Panc1 (cell line): Measurements from ENCODE around the gene SBNO2. TPM values are rescaled to one million over a fixed set of nuclear protein-coding genes. Genes with fewer than 3 reads are reported as not detected.
A peak's percentile ranks its signal among the peaks of the same experiment; 100 is the strongest.

Experiments used
- ATAC-seq: fragments of 200-7000 bp; cut with Tn5 transposase; 2 replicates; pipeline ENCODE4 v1.9.1; 2020; ENCODE audit warnings: mild to moderate bottlenecking, moderate library complexity
- BruUV-seq: library from RNA; stranded (reverse); fragments of 400-500 nt; replicated peaks from 2 replicates; lab custom pipeline; 2021; lab: Mats Ljungman, UMichigan
- CTCF ChIA-PET: fragments of 300-600 bp; sonication (Branson Sonifier 250); formaldehyde crosslinking; loops from one replicate; lab custom pipeline; 2022; ENCODE audit warnings: antibody characterized with exemption; lab: Charles Lee
- POLR2A ChIA-PET: fragments of 300-600 bp; sonication (Branson Sonifier 250); formaldehyde crosslinking; loops from one replicate; lab custom pipeline; 2022; ENCODE audit warnings: antibody characterized with exemption; lab: Charles Lee
- DNase-seq: peaks from one replicate; pipeline ENCODE4 v3.0.0-alpha.2; 2010; ENCODE audit warnings: low read depth, low spot score
- H3K27ac ChIP-seq: 2 replicates; pipeline ENCODE4 v1.5.1; 2011; ENCODE audit warnings: mild to moderate bottlenecking, low read length, inconsistent platforms
- H3K27me3 ChIP-seq: fragments of 200-500 bp; sonication (Bioruptor generic); 2 replicates; pipeline ENCODE4 v1.6.0; 2014; ENCODE audit warnings: low read length, inconsistent platforms; ENCODE audit not compliant: control insufficient read depth, insufficient read depth
- H3K36me3 ChIP-seq: fragments of 200-500 bp; sonication (Bioruptor generic); 2 replicates; pipeline ENCODE4 v1.5.1; 2014; ENCODE audit warnings: inconsistent platforms, mild to moderate bottlenecking, low read length, moderate library complexity; ENCODE audit not compliant: control insufficient read depth, insufficient read depth
- H3K4me1 ChIP-seq: 2 replicates; pipeline ENCODE4 v1.5.1; 2011; ENCODE audit warnings: inconsistent platforms, mild to moderate bottlenecking, low read length, moderate library complexity; ENCODE audit not compliant: control insufficient read depth, insufficient read depth
- H3K4me3 ChIP-seq, 2 experiments: 2 replicates each; pipeline ENCODE4 v1.5.1; 2011 to 2012; ENCODE audit warnings: low read depth in 2 of 2, low read length in 2 of 2, mild to moderate bottlenecking in 2 of 2, inconsistent platforms in 1 of 2, moderate library complexity in 1 of 2
- H3K9me3 ChIP-seq: fragments of 200-500 bp; sonication (Bioruptor generic); 2 replicates; pipeline ENCODE4 v1.5.1; 2014; ENCODE audit warnings: low read depth, mild to moderate bottlenecking, inconsistent platforms, low read length, moderate library complexity; ENCODE audit not compliant: control insufficient read depth, insufficient read depth
- POLR2AphosphoS5 ChIP-seq: IDR thresholded peaks from 2 replicates; pipeline ENCODE4 v1.6.1; 2012; ENCODE audit warnings: mild to moderate bottlenecking, low read depth, low read length, moderate library complexity
- SIN3A ChIP-seq: IDR thresholded peaks from 2 replicates; pipeline ENCODE4 v1.6.1; 2012; ENCODE audit warnings: low read depth, mild to moderate bottlenecking, low read length, moderate library complexity, borderline replicate concordance; ENCODE audit not compliant: insufficient read depth
- TCF7L2 ChIP-seq: IDR thresholded peaks from 2 replicates; pipeline ENCODE4 v1.6.1; 2011; ENCODE audit warnings: mild to moderate bottlenecking, low read depth, low read length, inconsistent platforms
- in situ Hi-C: cut with HindIII; loops from 2 replicates; pipeline ENCODE4 v1.10.0; 2016; ENCODE audit warnings: low sequenced_read_pairs, low pct_unique_long_range_greater_than_20kb
- intact Hi-C: fragments of 100-400 bp; cut with micrococcal nuclease; formaldehyde crosslinking; loops from one replicate; pipeline ENCODE4 v1.10.0; 2022; ENCODE audit not compliant: unreplicated experiment
- total RNA-seq: library from RNA; stranded (reverse); gene quantifications from one replicate; pipeline ENCODE4 v1.2.1, GENCODE V29; 2021; ENCODE audit not compliant: unreplicated experiment
- TF ChIP-seq, protein P1 (sequence below): fragments of 450-650 bp; IDR thresholded peaks from 2 replicates; pipeline ENCODE4 v1.5.1; 2017; ENCODE audit warnings: mild to moderate bottlenecking
- TF ChIP-seq, protein P2 (sequence below), 2 experiments: IDR thresholded peaks; 2 replicates each; pipeline ENCODE4 v1.6.1; 2011 to 2012; ENCODE audit warnings: low read depth in 2 of 2, control low read depth in 1 of 2, low read length in 1 of 2, mild to moderate bottlenecking in 1 of 2, moderate library complexity in 1 of 2; ENCODE audit not compliant: insufficient read depth in 1 of 2

The SBNO2 gene
- total RNA-seq, 1 experiment from 2014 or later, result 101 TPM

DNA sequence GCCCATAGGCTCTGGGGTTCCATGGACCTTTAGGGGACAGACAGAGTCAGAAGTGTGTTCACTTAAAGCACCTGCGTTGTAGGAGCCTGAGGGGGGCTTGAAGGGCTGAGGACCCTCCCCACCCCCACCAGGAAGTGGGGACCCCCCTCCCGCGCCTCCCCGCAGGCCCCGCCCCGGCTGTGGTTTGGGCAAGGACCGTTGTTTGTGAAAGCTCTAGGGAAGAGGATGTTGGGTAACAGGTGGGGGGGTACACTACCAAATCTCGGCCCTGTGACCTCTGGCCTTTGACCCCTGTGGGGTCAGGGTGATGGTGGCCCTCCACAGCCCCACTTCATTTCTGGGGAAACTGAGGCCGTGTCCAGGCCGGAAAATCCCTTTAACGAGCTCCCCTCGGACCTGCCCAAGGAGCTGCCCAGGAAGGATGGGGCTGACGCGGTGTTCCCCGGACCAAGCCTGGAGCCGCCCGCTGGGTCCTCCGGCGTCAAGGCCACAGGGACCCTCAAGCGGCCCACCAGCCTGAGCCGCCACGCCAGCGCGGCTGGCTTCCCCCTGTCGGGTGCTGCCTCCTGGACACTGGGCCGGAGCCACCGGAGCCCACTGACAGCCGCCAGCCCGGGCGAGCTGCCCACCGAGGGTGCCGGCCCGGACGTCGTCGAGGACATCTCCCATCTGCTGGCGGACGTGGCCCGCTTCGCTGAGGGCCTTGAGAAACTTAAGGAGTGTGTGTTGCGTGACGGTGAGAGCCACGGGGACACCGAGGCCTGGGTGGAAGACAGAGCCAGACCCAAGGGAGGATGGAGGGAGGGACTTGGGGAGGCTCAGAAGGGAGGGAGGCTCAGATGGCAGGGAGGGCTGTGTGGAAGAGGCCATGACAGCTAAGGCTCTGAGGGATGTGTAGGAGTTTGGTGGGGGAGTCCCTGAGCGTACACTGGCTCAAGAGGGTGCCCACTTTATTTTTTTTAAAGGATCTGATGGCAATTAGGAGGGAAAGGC lies 105.8 kb downstream of the SBNO2 start:
- H3K9me3 ChIP-seq, result no peaks in the 10 kb centered on the region
- CTCF ChIA-PET, result no interaction called here
- peak overlapping the region; percentile 45 to 59 for H3K4me3 ChIP-seq
- no peaks in the 10 kb centered on the region; the same call in 1 of the 2 replicates for H3K36me3 ChIP-seq
- POLR2A ChIA-PET, result interaction anchor here (0.6 to 0.7 kb wide), 2 partner anchors 53 to 77 kb away, joined by 3 to 6 read pairs; no protein-coding TSS in a partner anchor
- no peak overlapping the region; the same call in 1 of the 2 replicates for H3K27ac ChIP-seq
- H3K27me3 ChIP-seq, result no peaks in the 10 kb centered on the region
- ATAC-seq, result no peak
- no peak for DNase-seq
- intact Hi-C loops, result no loop called here
- in situ Hi-C loops, result no loop called here
- peaks cover 17% of the 10 kb centered on the region for H3K4me1 ChIP-seq
- TF ChIP-seq SIN3A (no peak), POLR2AphosphoS5 (no peak), TCF7L2 (no peak)
- TF ChIP-seq, protein P1, sequence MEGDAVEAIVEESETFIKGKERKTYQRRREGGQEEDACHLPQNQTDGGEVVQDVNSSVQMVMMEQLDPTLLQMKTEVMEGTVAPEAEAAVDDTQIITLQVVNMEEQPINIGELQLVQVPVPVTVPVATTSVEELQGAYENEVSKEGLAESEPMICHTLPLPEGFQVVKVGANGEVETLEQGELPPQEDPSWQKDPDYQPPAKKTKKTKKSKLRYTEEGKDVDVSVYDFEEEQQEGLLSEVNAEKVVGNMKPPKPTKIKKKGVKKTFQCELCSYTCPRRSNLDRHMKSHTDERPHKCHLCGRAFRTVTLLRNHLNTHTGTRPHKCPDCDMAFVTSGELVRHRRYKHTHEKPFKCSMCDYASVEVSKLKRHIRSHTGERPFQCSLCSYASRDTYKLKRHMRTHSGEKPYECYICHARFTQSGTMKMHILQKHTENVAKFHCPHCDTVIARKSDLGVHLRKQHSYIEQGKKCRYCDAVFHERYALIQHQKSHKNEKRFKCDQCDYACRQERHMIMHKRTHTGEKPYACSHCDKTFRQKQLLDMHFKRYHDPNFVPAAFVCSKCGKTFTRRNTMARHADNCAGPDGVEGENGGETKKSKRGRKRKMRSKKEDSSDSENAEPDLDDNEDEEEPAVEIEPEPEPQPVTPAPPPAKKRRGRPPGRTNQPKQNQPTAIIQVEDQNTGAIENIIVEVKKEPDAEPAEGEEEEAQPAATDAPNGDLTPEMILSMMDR, result no peak
- TF ChIP-seq, protein P2, sequence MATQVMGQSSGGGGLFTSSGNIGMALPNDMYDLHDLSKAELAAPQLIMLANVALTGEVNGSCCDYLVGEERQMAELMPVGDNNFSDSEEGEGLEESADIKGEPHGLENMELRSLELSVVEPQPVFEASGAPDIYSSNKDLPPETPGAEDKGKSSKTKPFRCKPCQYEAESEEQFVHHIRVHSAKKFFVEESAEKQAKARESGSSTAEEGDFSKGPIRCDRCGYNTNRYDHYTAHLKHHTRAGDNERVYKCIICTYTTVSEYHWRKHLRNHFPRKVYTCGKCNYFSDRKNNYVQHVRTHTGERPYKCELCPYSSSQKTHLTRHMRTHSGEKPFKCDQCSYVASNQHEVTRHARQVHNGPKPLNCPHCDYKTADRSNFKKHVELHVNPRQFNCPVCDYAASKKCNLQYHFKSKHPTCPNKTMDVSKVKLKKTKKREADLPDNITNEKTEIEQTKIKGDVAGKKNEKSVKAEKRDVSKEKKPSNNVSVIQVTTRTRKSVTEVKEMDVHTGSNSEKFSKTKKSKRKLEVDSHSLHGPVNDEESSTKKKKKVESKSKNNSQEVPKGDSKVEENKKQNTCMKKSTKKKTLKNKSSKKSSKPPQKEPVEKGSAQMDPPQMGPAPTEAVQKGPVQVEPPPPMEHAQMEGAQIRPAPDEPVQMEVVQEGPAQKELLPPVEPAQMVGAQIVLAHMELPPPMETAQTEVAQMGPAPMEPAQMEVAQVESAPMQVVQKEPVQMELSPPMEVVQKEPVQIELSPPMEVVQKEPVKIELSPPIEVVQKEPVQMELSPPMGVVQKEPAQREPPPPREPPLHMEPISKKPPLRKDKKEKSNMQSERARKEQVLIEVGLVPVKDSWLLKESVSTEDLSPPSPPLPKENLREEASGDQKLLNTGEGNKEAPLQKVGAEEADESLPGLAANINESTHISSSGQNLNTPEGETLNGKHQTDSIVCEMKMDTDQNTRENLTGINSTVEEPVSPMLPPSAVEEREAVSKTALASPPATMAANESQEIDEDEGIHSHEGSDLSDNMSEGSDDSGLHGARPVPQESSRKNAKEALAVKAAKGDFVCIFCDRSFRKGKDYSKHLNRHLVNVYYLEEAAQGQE (IDR thresholded peaks at IDR 0.05; ENCODE audit: insufficient read depth in 1 of 2, low read depth in 2 of 2, low read length in 1 of 2), result no peak
- BruUV-seq, result no TSS peak

DNA sequence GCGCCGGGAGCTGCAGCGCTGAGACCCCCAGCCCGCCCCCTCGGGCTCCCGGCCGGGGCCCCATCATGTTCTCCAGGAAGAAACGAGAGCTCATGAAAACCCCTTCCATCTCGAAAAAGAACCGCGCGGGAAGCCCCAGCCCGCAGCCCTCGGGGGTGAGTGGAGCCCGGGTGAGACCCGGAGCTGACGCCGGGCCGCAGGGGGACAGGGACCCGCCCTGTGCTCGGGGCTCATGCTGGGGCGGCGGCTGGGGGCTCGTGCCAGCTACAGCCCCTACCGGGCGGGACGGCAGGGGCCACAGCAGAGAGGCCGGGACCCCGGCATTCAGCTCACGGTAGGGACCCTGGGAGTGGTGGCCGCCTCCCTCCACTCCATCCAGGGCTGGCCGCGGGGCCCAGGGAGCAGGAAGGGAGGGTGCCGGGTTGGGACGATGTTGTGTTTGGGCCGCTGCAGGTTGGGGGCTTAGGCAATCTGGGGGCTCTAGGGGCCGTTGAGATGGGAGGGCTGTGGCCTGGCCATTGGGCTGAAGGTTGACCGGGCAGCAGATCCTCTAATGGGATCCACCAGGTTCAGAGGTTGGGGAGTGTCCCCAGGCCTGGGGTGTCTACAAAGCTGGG lies 106.6 kb downstream of the SBNO2 start:
- in situ Hi-C loops, result no loop called here
- CTCF ChIA-PET, result no interaction called here

More for the DNA sequence above, 106.6 kb downstream of the SBNO2 start:
- Histone ChIP-seq H3K36me3 (no peaks in the 10 kb centered on the region; the same call in 1 of the 2 replicates), H3K4me3 (peak overlapping the region; percentile 45 to 59), H3K27ac (peak overlapping the region; percentile 57), H3K9me3 (no peaks in the 10 kb centered on the region), H3K27me3 (no peaks in the 10 kb centered on the region), H3K4me1 (peaks cover 17% of the 10 kb centered on the region)
- no TSS peak for BruUV-seq
- TF ChIP-seq, protein P2 (IDR thresholded peaks at IDR 0.05; ENCODE audit: insufficient read depth in 1 of 2, low read depth in 2 of 2, low read length in 1 of 2), result no peak
- TF ChIP-seq, protein P1, result no peak
- TF ChIP-seq POLR2AphosphoS5 (no peak), TCF7L2 (no peak), SIN3A (no peak)
- intact Hi-C loops, result no loop called here
- ATAC-seq (peak; percentile 7; the same call in 1 of the 2 replicates), DNase-seq (no peak)
- POLR2A ChIA-PET, result no interaction called here
